ENCODE results near the gene ADH6. TPM values are rescaled to one million over a fixed set of nuclear protein-coding genes. Genes with fewer than 3 reads are reported as not detected.

ADH6 gene
- total and polyA plus RNA-seq, 2 of the 8 experiments (the other 6 are each of a cell fraction or from before 2014, with no cell fraction given) = not detected

- CTCF ChIA-PET (ENCODE audit: partially characterized antibody) = interaction anchor here (0.7 to 1.7 kb wide), 3 partner anchors 8 to 183 kb away, joined by 3 to 4 read pairs (median 3); no protein-coding TSS in a partner anchor
- H3K4me2 ChIP-seq (ENCODE audit: insufficient read depth in 1 of 2, low read depth in 2 of 2, low read length in 2 of 2) = no peak overlapping the region
- WGBS, 2 experiments (ENCODE audit: extremely low coverage in 1 of 2, insufficient coverage in 1 of 2, insufficient read length in 1 of 2, insufficient replicate concordance in 2 of 2, low coverage in 1 of 2, low lambda C conversion rate in 2 of 2, missing lambda C conversion rate in 1 of 2) = 46% methylated on average over 1 of the region's 1 CpG; no CpG with 5 or more reads in 1 of the 2 experiments
Measured at GRCh38 chr4:99221980-99222379, 2.9 kb upstream of the ADH6 start.

More at GRCh38 chr4:99221980-99222379, 2.9 kb upstream of the ADH6 start:
- no peak overlapping the region for H2AFZ ChIP-seq (ENCODE audit: low read length)
- no peak overlapping the region for H4K91ac ChIP-seq (replicated peaks; ENCODE audit: insufficient read length, low read length)
- FAIRE-seq = peak; percentile 60
- H2BK5ac ChIP-seq (ENCODE audit: low read depth, low read length) = no peak overlapping the region
- no peak overlapping the region for H3K14ac ChIP-seq (ENCODE audit: insufficient read length)
- no peaks in the 10 kb centered on the region for H3K23me2 ChIP-seq (ENCODE audit: low read depth, low read length)
- no peaks in the 10 kb centered on the region for H3K36me3 ChIP-seq (ENCODE audit: control insufficient read depth in 2 of 4, insufficient read depth in 4 of 4, low read length in 3 of 4)
- H3K56ac ChIP-seq (replicated peaks; ENCODE audit: insufficient read length, low read depth, low read length) = no peak overlapping the region
- no peak overlapping the region for H3K18ac ChIP-seq (ENCODE audit: extremely low read depth, low read length)
- no peaks in the 10 kb centered on the region for H3K79me2 ChIP-seq (ENCODE audit: control insufficient read depth in 1 of 2, insufficient read depth in 2 of 2, low read length in 2 of 2)
- H2BK15ac ChIP-seq (ENCODE audit: low read length) = no peak overlapping the region
- no peaks in the 10 kb centered on the region for H3K79me1 ChIP-seq (ENCODE audit: low read depth, low read length)
- H4K8ac ChIP-seq (ENCODE audit: extremely low read depth, insufficient read depth, low read length) = no peak overlapping the region
- POLR2A ChIA-PET (ENCODE audit: partially characterized antibody) = interaction anchor here (0.7 to 1.4 kb wide), 3 partner anchors 8 to 724 kb away, joined by 3 to 4 read pairs (median 4); partner anchors contain the start of gene DNAJB14
- no peaks in the 10 kb centered on the region for H3K27me3 ChIP-seq (replicated peaks in 1 of 4; ENCODE audit: control insufficient read depth in 3 of 4, extremely low read depth in 1 of 4, insufficient read depth in 3 of 4, low read length in 3 of 4)
- no peak overlapping the region for H3K4me3 ChIP-seq (ENCODE audit: extremely low read depth in 1 of 4, insufficient read depth in 2 of 4, low read depth in 3 of 4, low read length in 4 of 4)
- DNase-seq (ENCODE audit: low read depth in 1 of 2, low spot score in 2 of 2) = no peak
- no peak overlapping the region for H3K23ac ChIP-seq (ENCODE audit: insufficient read length)
- no peak overlapping the region for H2BK120ac ChIP-seq (replicated peaks; ENCODE audit: low read depth, low read length)
- no peak overlapping the region for H4K5ac ChIP-seq (ENCODE audit: insufficient read length, low read depth, low read length)
- no peak overlapping the region for H3K4ac ChIP-seq (replicated peaks; ENCODE audit: insufficient read length, low read depth, low read length)
- H2BK12ac ChIP-seq (ENCODE audit: low read depth, low read length) = no peak overlapping the region
- H2AK5ac ChIP-seq (ENCODE audit: low read depth, low read length) = no peak overlapping the region
- no peaks in the 10 kb centered on the region for H3K9me3 ChIP-seq (ENCODE audit: insufficient read depth in 2 of 2, low read depth in 1 of 2, low read length in 1 of 2)
- no peak for TF ChIP-seq TEAD4 (IDR thresholded peaks at IDR 0.05; ENCODE audit: low read depth, low read length)
- TF ChIP-seq BACH1 (IDR thresholded peaks at IDR 0.05; ENCODE audit: low read length) = no peak
- peak; percentile 79 for TF ChIP-seq CEBPB (IDR thresholded peaks at IDR 0.05; ENCODE audit: low read depth, low read length)
- TF ChIP-seq CBX5 (IDR thresholded peaks at IDR 0.05; ENCODE audit: low read depth, low read length) = no peak
- H3K27ac ChIP-seq (ENCODE audit: low read depth, low read length) = no peak overlapping the region
- H2BK20ac ChIP-seq (ENCODE audit: low read length) = no peak overlapping the region
- peaks cover 0 to 5% (median 1%) of the 10 kb centered on the region in 4 experiments; a peak in 2 of 7 replicates for H3K4me1 ChIP-seq (replicated peaks in 1 of 4; ENCODE audit: control insufficient read depth in 3 of 4, insufficient read depth in 4 of 4, low read length in 3 of 4)
- no peak overlapping the region for H3K9ac ChIP-seq (replicated peaks in 1 of 4; ENCODE audit: extremely low read depth in 1 of 4, low read depth in 3 of 4, low read length in 3 of 4)
- no peaks in the 10 kb centered on the region for H4K20me1 ChIP-seq (replicated peaks in 1 of 2; ENCODE audit: control insufficient read depth in 1 of 2, insufficient read depth in 2 of 2, low read length in 2 of 2)
